Suprapubic skin (tissue), 4 donors: ENCODE data around the gene CLEC2L. TPM values are rescaled to one million over a fixed set of nuclear protein-coding genes. Genes with fewer than 3 reads are reported as not detected.

Experiments used
- DNase-seq, 2 donors: peaks; one replicate each; pipeline ENCODE4 v3.0.0-alpha.2; 2019; ENCODE audit warnings: low spot score in 2 of 2
- H3K27ac ChIP-seq: fragments of 200-600 bp; sonication (generic); one replicate; pipeline ENCODE4 v1.5.1; 2019
- H3K27me3 ChIP-seq: fragments of 200-600 bp; sonication (generic); one replicate; pipeline ENCODE4 v1.5.1; 2019
- H3K36me3 ChIP-seq: fragments of 200-600 bp; sonication (generic); one replicate; pipeline ENCODE4 v1.5.1; 2019
- H3K4me1 ChIP-seq: fragments of 200-600 bp; sonication (generic); one replicate; pipeline ENCODE4 v1.5.1; 2019
- H3K4me3 ChIP-seq: fragments of 200-600 bp; sonication (generic); one replicate; pipeline ENCODE4 v1.5.1; 2019; ENCODE audit warnings: mild to moderate bottlenecking
- H3K9me3 ChIP-seq: fragments of 200-600 bp; sonication (generic); one replicate; pipeline ENCODE4 v1.5.1; 2019
- CTCF ChIP-seq, 2 donors: fragments of 200-600 bp in 1 of 2; fragments of 450-650 bp in 1 of 2; sonication (generic) in 1 of 2; IDR thresholded peaks; one replicate each; pipeline ENCODE4 v1.5.1; 2016 to 2019; ENCODE audit warnings: antibody characterized with exemption in 2 of 2, mild to moderate bottlenecking in 1 of 2, moderate library complexity in 1 of 2
- EP300 ChIP-seq: sonication (generic); formaldehyde crosslinking; IDR thresholded peaks from one replicate; pipeline ENCODE4 v1.6.1; 2017; ENCODE audit warnings: antibody characterized with exemption
- POLR2A ChIP-seq, 2 donors: fragments of 450-650 bp; IDR thresholded peaks; one replicate each; pipeline ENCODE4 v1.6.1; 2017; ENCODE audit warnings: antibody characterized with exemption in 2 of 2, mild to moderate bottlenecking in 2 of 2, moderate library complexity in 2 of 2
- POLR2AphosphoS5 ChIP-seq, 3 donors: sonication (generic); formaldehyde crosslinking; IDR thresholded peaks; one replicate each; pipeline ENCODE4 v1.6.1; 2017; ENCODE audit warnings: antibody characterized with exemption in 3 of 3
- WGBS: methylation state at CpG from one replicate; pipeline ENCODE4 v1.1.5; 2018; 5-methylcytosine and 5-hydroxymethylcytosine counted together
- total RNA-seq, 4 donors: library from RNA; depleted of rRNA; stranded (reverse); fragments of >200 nt; gene quantifications; one replicate each; pipeline ENCODE4 v1.1.0, GENCODE V29; 2016

The CLEC2L gene
- total RNA-seq, 4 donors from 2014 or later = 0.34 TPM; not detected in 3

GRCh38 chr7:139568346-139568675 is 44.8 kb downstream of the CLEC2L start:
- H3K9me3 ChIP-seq = no peaks in the 10 kb centered on the region
- WGBS = 88% methylated on average over 6 of the region's 6 CpGs
- H3K27ac ChIP-seq = no peak overlapping the region
- H3K27me3 ChIP-seq = no peaks in the 10 kb centered on the region
- DNase-seq = no peak
- no peak overlapping the region for H3K4me3 ChIP-seq
- TF ChIP-seq POLR2A (IDR thresholded peaks at IDR 0.05) = no peak
- no peak for TF ChIP-seq POLR2AphosphoS5 (IDR thresholded peaks at IDR 0.05)
- no peak for TF ChIP-seq EP300
- no peaks in the 10 kb centered on the region for H3K4me1 ChIP-seq
- peaks cover 12% of the 10 kb centered on the region for H3K36me3 ChIP-seq

GRCh38 chr7:139568813-139569490 is 45.5 kb downstream of the CLEC2L start:
- no peaks in the 10 kb centered on the region for H3K4me1 ChIP-seq
- H3K27ac ChIP-seq = no peak overlapping the region
- H3K4me3 ChIP-seq = no peak overlapping the region
- peak in 1 of 2 donors; percentile 57 for DNase-seq
- 99% methylated on average over 9 of the region's 12 CpGs for WGBS
- peaks cover 18% of the 10 kb centered on the region for H3K36me3 ChIP-seq
- no peak for TF ChIP-seq EP300
- H3K27me3 ChIP-seq = no peaks in the 10 kb centered on the region
- no peaks in the 10 kb centered on the region for H3K9me3 ChIP-seq

- DNase-seq = peak in 1 of 2 donors; percentile 35
- H3K27me3 ChIP-seq = no peaks in the 10 kb centered on the region
- no peak overlapping the region for H3K27ac ChIP-seq
- TF ChIP-seq POLR2A (IDR thresholded peaks at IDR 0.05) = no peak
- peaks cover 30% of the 10 kb centered on the region for H3K36me3 ChIP-seq
- no peaks in the 10 kb centered on the region for H3K9me3 ChIP-seq
- H3K4me1 ChIP-seq = no peaks in the 10 kb centered on the region
- WGBS = 81% methylated on average over 6 of the region's 8 CpGs
- no peak overlapping the region for H3K4me3 ChIP-seq
Observed at GRCh38 chr7:139570119-139570518, 46.6 kb downstream of the CLEC2L start.

- Histone ChIP-seq H3K4me3 (no peak overlapping the region), H3K4me1 (no peaks in the 10 kb centered on the region), H3K36me3 (peaks cover 35% of the 10 kb centered on the region), H3K9me3 (no peaks in the 10 kb centered on the region), H3K27me3 (no peaks in the 10 kb centered on the region), H3K27ac (no peak overlapping the region)
- peak in 1 of 2 donors; percentile 18 for DNase-seq
- TF ChIP-seq POLR2A (IDR thresholded peaks at IDR 0.05) (no peak), EP300 (no peak), POLR2AphosphoS5 (IDR thresholded peaks at IDR 0.05) (no peak), CTCF (IDR thresholded peaks at IDR 0.05) (no peak)
- WGBS = 90% methylated on average over 5 of the region's 5 CpGs
Observed at GRCh38 chr7:139570626-139571025, 47.1 kb downstream of the CLEC2L start.

DNA sequence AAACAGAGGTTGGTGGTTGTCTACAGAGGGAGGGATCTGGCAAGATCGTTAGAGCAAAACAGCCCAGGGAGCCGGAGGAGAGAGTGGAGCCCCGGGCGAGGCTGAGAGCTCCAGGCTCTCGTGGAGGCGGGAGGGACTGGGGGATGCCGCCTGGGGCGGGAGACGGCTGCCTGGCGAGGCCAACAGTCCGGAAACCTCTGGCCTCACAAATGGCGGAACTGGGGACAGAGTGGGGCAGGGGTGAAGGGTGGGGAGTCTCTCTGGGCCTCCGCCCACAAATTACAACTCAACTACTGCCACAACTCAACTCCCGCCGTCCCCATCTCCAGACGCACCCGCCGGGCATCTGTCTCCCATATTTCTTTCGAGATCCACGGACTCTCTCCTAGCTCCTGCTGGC is 47.7 kb downstream of the CLEC2L start:
- Histone ChIP-seq H3K36me3 (peaks cover 41% of the 10 kb centered on the region), H3K9me3 (no peaks in the 10 kb centered on the region), H3K27me3 (no peaks in the 10 kb centered on the region), H3K4me1 (no peaks in the 10 kb centered on the region), H3K27ac (no peak overlapping the region), H3K4me3 (no peak overlapping the region)
- DNase-seq = peak in 1 of 2 donors; percentile 65
- TF ChIP-seq POLR2A (IDR thresholded peaks at IDR 0.05) (no peak), POLR2AphosphoS5 (IDR thresholded peaks at IDR 0.05) (no peak), CTCF (IDR thresholded peaks at IDR 0.05) (no peak)
- WGBS = 88% methylated on average over 20 of the region's 20 CpGs

DNA sequence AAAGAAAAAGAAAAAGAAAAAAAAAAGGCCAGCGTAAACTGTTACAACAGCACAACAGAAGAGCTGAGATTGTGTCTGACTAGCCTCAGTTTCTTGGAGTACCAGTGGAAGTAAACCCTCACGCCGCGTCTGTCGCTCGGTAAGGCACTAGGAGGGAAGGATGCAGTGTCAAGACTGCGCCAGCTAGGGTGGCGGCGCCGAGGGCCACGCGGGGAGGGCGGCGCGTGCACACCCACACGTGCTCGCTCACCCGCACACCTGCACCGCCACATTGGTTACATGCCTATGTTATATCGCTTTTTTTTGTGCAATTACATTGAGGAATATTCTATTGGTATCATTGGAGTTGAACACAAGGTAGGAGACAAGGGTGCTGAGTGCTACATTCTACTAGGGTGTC is 48.2 kb downstream of the CLEC2L start:
- Histone ChIP-seq H3K27ac (no peak overlapping the region), H3K4me1 (no peaks in the 10 kb centered on the region), H3K9me3 (no peaks in the 10 kb centered on the region), H3K36me3 (peaks cover 43% of the 10 kb centered on the region), H3K4me3 (no peak overlapping the region), H3K27me3 (no peaks in the 10 kb centered on the region)
- DNase-seq = no peak
- WGBS = 96% methylated on average over 20 of the region's 20 CpGs
- TF ChIP-seq CTCF (IDR thresholded peaks at IDR 0.05) (no peak), EP300 (no peak), POLR2A (IDR thresholded peaks at IDR 0.05) (no peak), POLR2AphosphoS5 (IDR thresholded peaks at IDR 0.05) (no peak)

DNA sequence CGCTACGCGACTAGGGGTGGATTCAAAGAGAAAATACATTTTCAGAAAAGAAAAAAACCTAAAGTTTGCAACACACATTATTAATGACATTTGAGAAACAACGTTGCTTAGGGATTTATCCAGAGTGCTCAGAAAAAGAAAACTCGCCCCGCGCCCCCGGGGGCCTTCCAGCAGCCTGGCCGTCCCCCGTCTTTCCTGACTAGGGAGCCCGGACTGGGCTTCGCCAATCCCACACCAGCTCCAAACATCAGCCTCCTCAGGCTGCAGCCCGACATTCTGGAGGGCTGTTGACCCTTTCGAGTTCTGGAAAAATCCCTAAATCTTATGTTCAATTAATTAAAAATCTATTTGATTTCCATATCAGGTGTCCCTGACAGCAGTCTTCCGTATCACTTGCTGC is 48.6 kb downstream of the CLEC2L start:
- H3K27ac ChIP-seq = no peak overlapping the region
- H3K27me3 ChIP-seq = no peaks in the 10 kb centered on the region
- H3K36me3 ChIP-seq = peaks cover 43% of the 10 kb centered on the region
- TF ChIP-seq CTCF (IDR thresholded peaks at IDR 0.05) (no peak), POLR2AphosphoS5 (IDR thresholded peaks at IDR 0.05) (no peak), POLR2A (IDR thresholded peaks at IDR 0.05) (no peak), EP300 (no peak)
- no peak overlapping the region for H3K4me3 ChIP-seq
- WGBS = 95% methylated on average over 15 of the region's 15 CpGs
- no peaks in the 10 kb centered on the region for H3K4me1 ChIP-seq
- DNase-seq = no peak
- H3K9me3 ChIP-seq = no peaks in the 10 kb centered on the region
